ENCODE results near the gene TFAM.

Gene TFAM

GRCh38 chr10:58396057-58396456 is 10.8 kb downstream of the TFAM start:
- H2AFZ ChIP-seq (ENCODE audit: low read depth, low read length, severe bottlenecking): no peak overlapping the region
- 0 out of 2 replicates have a peak, but pooled peaks cover 3% of the 10 kb centered on the region for H4K20me1 ChIP-seq (ENCODE audit: low read depth, low read length)
- peaks cover 16% of the 10 kb centered on the region; the same call in 1 of the 2 replicates for H3K79me2 ChIP-seq (ENCODE audit: insufficient read depth, low read length)
- no peak overlapping the region for H3K9ac ChIP-seq (ENCODE audit: low read length)
- H3K27ac ChIP-seq (ENCODE audit: low read depth, low read length): no peak overlapping the region
- H3F3A ChIP-seq (ENCODE audit: insufficient read depth): no peaks in the 10 kb centered on the region
- H3K9me3 ChIP-seq (ENCODE audit: insufficient read depth, low read length): no peaks in the 10 kb centered on the region
- TF ChIP-seq EZH2phosphoT487 (conservative IDR thresholded peaks at IDR 0.05; ENCODE audit: low read length): no peak
- no peak for TF ChIP-seq CTCF (IDR thresholded peaks at IDR 0.05; ENCODE audit: insufficient read depth, low read length, poor library complexity, severe bottlenecking)
- no peaks in the 10 kb centered on the region for H3K9me2 ChIP-seq (replicated peaks; ENCODE audit: insufficient read depth, low read length)
- no peaks in the 10 kb centered on the region for H3K27me3 ChIP-seq (ENCODE audit: low read length)
- no peak overlapping the region for H3K4me3 ChIP-seq (ENCODE audit: insufficient read depth, low read length, poor library complexity, severe bottlenecking)
- H3K4me2 ChIP-seq (ENCODE audit: low read depth, low read length, poor library complexity, severe bottlenecking): no peak overlapping the region
- peaks cover 50% of the 10 kb centered on the region for H3K36me3 ChIP-seq (ENCODE audit: low read length)

GRCh38 chr10:58397830-58398229 is 12.6 kb downstream of the TFAM start:
- H3K4me3 ChIP-seq (ENCODE audit: insufficient read depth, low read length, poor library complexity, severe bottlenecking): no peak overlapping the region
- H2AFZ ChIP-seq (ENCODE audit: low read depth, low read length, severe bottlenecking): no peak overlapping the region
- H3K9me3 ChIP-seq (ENCODE audit: insufficient read depth, low read length): no peaks in the 10 kb centered on the region
- no peaks in the 10 kb centered on the region for H3K9me2 ChIP-seq (replicated peaks; ENCODE audit: insufficient read depth, low read length)
- 0 out of 2 replicates have a peak, but pooled peaks cover 3% of the 10 kb centered on the region for H4K20me1 ChIP-seq (ENCODE audit: low read depth, low read length)
- no peak overlapping the region for H3K27ac ChIP-seq (ENCODE audit: low read depth, low read length)
- 0 out of 2 replicates have a peak, but pooled peaks cover 3% of the 10 kb centered on the region for H3K79me2 ChIP-seq (ENCODE audit: insufficient read depth, low read length)
- H3K27me3 ChIP-seq (ENCODE audit: low read length): no peaks in the 10 kb centered on the region
- H3K36me3 ChIP-seq (ENCODE audit: low read length): peaks cover 39% of the 10 kb centered on the region
- no peak for TF ChIP-seq CTCF (IDR thresholded peaks at IDR 0.05; ENCODE audit: insufficient read depth, low read length, poor library complexity, severe bottlenecking)
- no peak for TF ChIP-seq EZH2phosphoT487 (conservative IDR thresholded peaks at IDR 0.05; ENCODE audit: low read length)
- H3F3A ChIP-seq (ENCODE audit: insufficient read depth): no peaks in the 10 kb centered on the region
- H3K4me2 ChIP-seq (ENCODE audit: low read depth, low read length, poor library complexity, severe bottlenecking): no peak overlapping the region
- H3K9ac ChIP-seq (ENCODE audit: low read length): no peak overlapping the region

GRCh38 chr10:58399410-58399809 is 14.2 kb downstream of the TFAM start:
- H2AFZ ChIP-seq (ENCODE audit: low read depth, low read length, severe bottlenecking): no peak overlapping the region
- H4K20me1 ChIP-seq (ENCODE audit: low read depth, low read length): 0 out of 2 replicates have a peak, but pooled peaks cover 3% of the 10 kb centered on the region
- no peaks in the 10 kb centered on the region for H3K9me2 ChIP-seq (replicated peaks; ENCODE audit: insufficient read depth, low read length)
- no peak overlapping the region for H3K9ac ChIP-seq (ENCODE audit: low read length)
- H3K4me2 ChIP-seq (ENCODE audit: low read depth, low read length, poor library complexity, severe bottlenecking): no peak overlapping the region
- H3K36me3 ChIP-seq (ENCODE audit: low read length): peaks cover 27% of the 10 kb centered on the region
- no peaks in the 10 kb centered on the region for H3K27me3 ChIP-seq (ENCODE audit: low read length)
- no peaks in the 10 kb centered on the region for H3K9me3 ChIP-seq (ENCODE audit: insufficient read depth, low read length)
- H3F3A ChIP-seq (ENCODE audit: insufficient read depth): no peaks in the 10 kb centered on the region
- TF ChIP-seq CTCF (IDR thresholded peaks at IDR 0.05; ENCODE audit: insufficient read depth, low read length, poor library complexity, severe bottlenecking): no peak
- TF ChIP-seq EZH2phosphoT487 (conservative IDR thresholded peaks at IDR 0.05; ENCODE audit: low read length): no peak
- no peaks in the 10 kb centered on the region for H3K79me2 ChIP-seq (ENCODE audit: insufficient read depth, low read length)
- H3K27ac ChIP-seq (ENCODE audit: low read depth, low read length): no peak overlapping the region
- no peak overlapping the region for H3K4me3 ChIP-seq (ENCODE audit: insufficient read depth, low read length, poor library complexity, severe bottlenecking)
